Left ventricle myocardium inferior (tissue), 1 donor: Measurements from ENCODE around the gene ABCA9. TPM values are rescaled to one million over a fixed set of nuclear protein-coding genes. Genes with fewer than 3 reads are reported as not detected.
"Not testable (repeated sequence)": the region's sequence is repeated elsewhere in the genome, so short reads cannot be mapped to it uniquely, and the experiment has no call there.

Experiments
- DNase-seq: peaks from one replicate; pipeline ENCODE4 v3.0.0-alpha.2; 2020
- H3K27ac ChIP-seq: fragments of 200-600 bp; replicated peaks from 2 replicates; pipeline ENCODE4 v1.8.0; 2021
- H3K27me3 ChIP-seq: fragments of 200-600 bp; 2 replicates; pipeline ENCODE4 v1.8.0; 2021; ENCODE audit warnings: low read depth
- H3K36me3 ChIP-seq: fragments of 200-600 bp; 2 replicates; pipeline ENCODE4 v1.8.0; 2021
- H3K4me1 ChIP-seq: fragments of 200-600 bp; 2 replicates; pipeline ENCODE4 v1.8.0; 2021
- H3K4me3 ChIP-seq: fragments of 200-600 bp; 2 replicates; pipeline ENCODE4 v1.8.0; 2021; ENCODE audit warnings: mild to moderate bottlenecking, moderate library complexity
- H3K9me3 ChIP-seq: fragments of 200-600 bp; replicated peaks from 2 replicates; pipeline ENCODE4 v1.8.0; 2021
- CTCF ChIP-seq: fragments of 200-600 bp; IDR thresholded peaks from 2 replicates; pipeline ENCODE4 v1.8.0; 2021; ENCODE audit warnings: antibody characterized with exemption, mild to moderate bottlenecking, borderline replicate concordance
- intact Hi-C: fragments of 100-400 bp; cut with micrococcal nuclease; formaldehyde crosslinking; loops from one replicate; pipeline ENCODE4 v1.11.0; 2022
- total RNA-seq: library from RNA; stranded (reverse); fragmentation: NEBNext Ultra II Directional; extraction: Animal tissue kit (Norgen Biotek cat#: 25700); gene quantifications from one replicate; pipeline ENCODE4 v1.2.1, GENCODE V29; 2021
- donor health status: DM: no; HTN: yes; CAD: no; lungs with severe emphysema.

ABCA9 gene
- total RNA-seq, 1 donor from 2014 or later = 13.0 TPM

GRCh38 chr17:69086641-69087040, 25.9 kb upstream of the ABCA9 start:
- H3K36me3 ChIP-seq = peaks cover 63% of the 10 kb centered on the region

GRCh38 chr17:69084911-69085310, 24.2 kb upstream of the ABCA9 start:
- peaks cover 10% of the 10 kb centered on the region for H3K9me3 ChIP-seq
- intact Hi-C loops = loop anchor here (10.0 kb wide), 1 partner anchor 50 kb away; no protein-coding TSS in a partner anchor
- H3K36me3 ChIP-seq = peaks cover 76% of the 10 kb centered on the region
- no peak for DNase-seq
- H3K27ac ChIP-seq = no peak overlapping the region
- no peaks in the 10 kb centered on the region for H3K27me3 ChIP-seq
- no peak overlapping the region for H3K4me3 ChIP-seq
- TF ChIP-seq CTCF = peak; percentile 28
- no peaks in the 10 kb centered on the region for H3K4me1 ChIP-seq

More at GRCh38 chr17:69086641-69087040, 25.9 kb upstream of the ABCA9 start:
- TF ChIP-seq CTCF = no peak
- Histone ChIP-seq H3K27ac (no peak overlapping the region), H3K9me3 (peaks cover 10% of the 10 kb centered on the region), H3K4me1 (no peaks in the 10 kb centered on the region), H3K4me3 (no peak overlapping the region), H3K27me3 (no peaks in the 10 kb centered on the region)
- no peak for DNase-seq
- intact Hi-C loops = loop anchor here (10.0 kb wide), 1 partner anchor 48 kb away; no protein-coding TSS in a partner anchor

- no peak for DNase-seq
- intact Hi-C loops = loop anchor here (10.0 kb wide), 1 partner anchor 52 kb away; no protein-coding TSS in a partner anchor
- H3K9me3 ChIP-seq = peaks cover 10% of the 10 kb centered on the region
- H3K4me1 ChIP-seq = no peaks in the 10 kb centered on the region
- H3K27ac ChIP-seq = no peak overlapping the region
- H3K4me3 ChIP-seq = no peak overlapping the region
- TF ChIP-seq CTCF = no peak
- no peaks in the 10 kb centered on the region for H3K27me3 ChIP-seq
- peaks cover 94% of the 10 kb centered on the region for H3K36me3 ChIP-seq
Measured at GRCh38 chr17:69082696-69083095, 22.0 kb upstream of the ABCA9 start.

- no peak overlapping the region for H3K4me3 ChIP-seq
- intact Hi-C loops = no loop called here
- H3K36me3 ChIP-seq = peaks cover 82% of the 10 kb centered on the region
- TF ChIP-seq CTCF = no peak
- no peak for DNase-seq
- H3K9me3 ChIP-seq = peaks cover 45% of the 10 kb centered on the region
- no peak overlapping the region for H3K27ac ChIP-seq
- H3K4me1 ChIP-seq = no peaks in the 10 kb centered on the region
- H3K27me3 ChIP-seq = no peaks in the 10 kb centered on the region
Measured at GRCh38 chr17:69078864-69079263, 18.1 kb upstream of the ABCA9 start.

- no peak for DNase-seq
- no peak overlapping the region for H3K27ac ChIP-seq
- intact Hi-C loops = no loop called here
- H3K4me1 ChIP-seq = no peaks in the 10 kb centered on the region
- H3K9me3 ChIP-seq = peaks cover 50% of the 10 kb centered on the region
- H3K4me3 ChIP-seq = no peak overlapping the region
- peaks cover 52% of the 10 kb centered on the region for H3K36me3 ChIP-seq
- no peaks in the 10 kb centered on the region for H3K27me3 ChIP-seq
- TF ChIP-seq CTCF = no peak
Measured at GRCh38 chr17:69075823-69076222, 15.1 kb upstream of the ABCA9 start.

- intact Hi-C loops, H3K4me3 ChIP-seq, DNase-seq, H3K27ac ChIP-seq, H3K27me3 ChIP-seq, H3K4me1 ChIP-seq: not testable (repeated sequence)
- peaks cover 50% of the 10 kb centered on the region for H3K9me3 ChIP-seq
- peaks cover 29% of the 10 kb centered on the region for H3K36me3 ChIP-seq
Measured at GRCh38 chr17:69073392-69073791, 12.7 kb upstream of the ABCA9 start.

GRCh38 chr17:69072803-69073256, 12.1 kb upstream of the ABCA9 start:
- H3K27me3 ChIP-seq, H3K4me1 ChIP-seq, H3K27ac ChIP-seq, intact Hi-C loops, DNase-seq, H3K4me3 ChIP-seq: not testable (repeated sequence)
- Histone ChIP-seq H3K36me3 (peaks cover 23% of the 10 kb centered on the region), H3K9me3 (peaks cover 50% of the 10 kb centered on the region)

GRCh38 chr17:69071233-69071586, 10.5 kb upstream of the ABCA9 start:
- intact Hi-C loops, H3K4me3 ChIP-seq, H3K36me3 ChIP-seq, H3K27ac ChIP-seq, DNase-seq, H3K27me3 ChIP-seq, H3K4me1 ChIP-seq: not testable (repeated sequence)
- H3K9me3 ChIP-seq = peaks cover 38% of the 10 kb centered on the region
